Stomach (tissue), 4 donors: ENCODE measurements around the gene EME2.

ENCODE experiments used
- CTCF ChIP-seq, 7 experiments: fragments of 450-650 bp in 4 of 7; fragments of 200-600 bp in 3 of 7; sonication (generic) in 3 of 7; IDR thresholded peaks; one replicate each; pipeline ENCODE4 v1.5.1; 2016 to 2019; ENCODE audit warnings: antibody characterized with exemption in 7 of 7, control low read depth in 2 of 7, mild to moderate bottlenecking in 1 of 7
- EP300 ChIP-seq: sonication (generic); formaldehyde crosslinking; IDR thresholded peaks from one replicate; pipeline ENCODE4 v1.6.1; 2017; ENCODE audit warnings: antibody characterized with exemption
- POLR2A ChIP-seq, 4 donors: fragments of 450-650 bp; IDR thresholded peaks; one replicate each; pipeline ENCODE4 v1.6.1; 2016; ENCODE audit warnings: antibody characterized with exemption in 4 of 4, control low read depth in 2 of 4, mild to moderate bottlenecking in 1 of 4, moderate library complexity in 1 of 4

- TF ChIP-seq EP300 (no peak), CTCF (IDR thresholded peaks at IDR 0.05) (no peak), POLR2A (IDR thresholded peaks at IDR 0.05) (no peak)
Measured at GRCh38 chr16:1820096-1820945, 47.7 kb downstream of the EME2 start.
